HG03060 (cell line): ENCODE measurements around the gene LBH.
"Not testable (repeated sequence)": the region's sequence is repeated elsewhere in the genome, so short reads cannot be mapped to it uniquely, and the experiment has no call there.

Experiments
- ATAC-seq: cut with Tn5 transposase; IDR thresholded peaks from one replicate; pipeline ENCODE4 v1.9.1; 2021; ENCODE audit warnings: low read depth, moderate number of reproducible peaks; ENCODE audit not compliant: unreplicated experiment

The LBH gene

DNA sequence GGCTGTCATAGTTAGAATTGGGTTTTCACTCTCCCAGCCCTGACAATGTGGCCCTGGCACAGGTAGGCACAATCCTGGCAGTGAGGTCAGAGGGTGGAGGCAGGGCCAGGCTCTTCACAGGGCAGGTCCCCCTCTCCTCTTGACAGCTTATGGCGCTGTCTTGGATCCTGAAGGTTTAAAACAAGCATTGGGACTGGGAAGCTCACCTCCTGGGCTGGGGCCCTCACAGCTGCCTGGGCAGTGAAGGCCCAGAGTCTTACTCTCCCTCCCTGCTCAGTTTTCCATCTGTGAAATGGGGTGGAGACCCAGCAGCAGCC, 23.3 kb downstream of the LBH start:
- no peak for ATAC-seq

DNA sequence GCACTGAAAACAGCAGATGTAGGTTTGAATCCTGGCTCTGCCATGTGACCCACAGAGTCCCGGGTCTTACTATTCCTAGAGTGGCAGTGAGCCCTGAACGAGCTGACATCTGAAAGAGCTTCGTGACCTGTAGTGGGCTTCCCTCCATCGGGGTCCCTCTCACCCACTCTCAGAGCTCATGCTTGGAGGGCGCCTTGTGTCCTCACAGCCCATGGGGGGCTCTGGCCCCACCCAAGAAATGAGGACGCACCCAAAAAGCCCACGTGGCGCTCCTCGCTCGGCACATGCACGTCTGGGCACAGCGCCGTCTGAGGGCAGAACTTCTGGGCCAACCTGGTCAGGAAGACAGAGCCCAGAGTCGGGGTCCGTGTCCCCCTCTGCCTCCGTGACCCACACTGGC, 23.7 kb downstream of the LBH start:
- no peak for ATAC-seq

DNA sequence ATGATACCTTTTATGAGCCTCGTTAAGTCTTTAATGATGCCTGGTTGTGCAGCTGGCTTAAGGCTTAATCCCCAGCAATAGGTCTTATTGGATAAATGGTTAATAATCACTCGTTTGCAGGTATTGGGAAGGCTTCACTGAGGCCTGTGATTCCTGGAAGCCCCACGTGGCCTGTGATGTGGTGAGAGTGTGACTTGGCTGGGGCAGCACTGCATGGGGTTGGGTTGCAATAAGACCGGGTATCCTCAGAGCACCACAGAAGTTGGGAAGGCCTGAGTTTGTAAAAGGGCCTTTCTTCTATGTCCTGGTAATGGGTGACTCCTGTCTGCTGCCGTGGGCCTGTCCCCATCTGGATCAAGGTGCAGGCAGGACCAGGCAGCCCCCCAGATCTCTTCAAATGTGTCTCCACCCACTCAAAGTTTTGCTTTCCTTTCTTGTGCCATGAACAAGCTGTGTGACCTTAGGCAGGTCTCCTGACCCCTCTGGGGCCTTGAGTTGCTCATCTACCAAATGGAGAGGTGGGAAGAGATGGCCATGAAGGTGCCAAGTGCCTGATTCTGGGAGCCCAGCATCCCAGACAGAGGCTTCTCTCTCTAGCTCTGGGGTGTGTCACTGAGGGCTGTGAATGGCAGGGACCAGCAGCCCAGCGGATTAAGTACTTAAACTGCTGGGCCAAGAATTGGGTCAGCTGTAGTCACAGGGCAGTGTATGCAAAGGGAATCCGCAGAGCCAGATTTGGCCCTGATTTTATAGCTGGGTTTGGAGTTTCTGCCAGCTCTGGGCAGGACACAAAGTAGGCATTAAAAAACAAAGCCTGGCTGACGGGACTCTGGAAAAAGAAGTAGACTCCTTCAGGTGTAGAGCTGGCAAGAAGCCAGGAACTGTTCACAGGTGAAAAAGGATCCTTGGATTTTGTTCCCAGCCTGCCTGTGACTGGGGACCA, 24.4 kb downstream of the LBH start:
- ATAC-seq = no peak

DNA sequence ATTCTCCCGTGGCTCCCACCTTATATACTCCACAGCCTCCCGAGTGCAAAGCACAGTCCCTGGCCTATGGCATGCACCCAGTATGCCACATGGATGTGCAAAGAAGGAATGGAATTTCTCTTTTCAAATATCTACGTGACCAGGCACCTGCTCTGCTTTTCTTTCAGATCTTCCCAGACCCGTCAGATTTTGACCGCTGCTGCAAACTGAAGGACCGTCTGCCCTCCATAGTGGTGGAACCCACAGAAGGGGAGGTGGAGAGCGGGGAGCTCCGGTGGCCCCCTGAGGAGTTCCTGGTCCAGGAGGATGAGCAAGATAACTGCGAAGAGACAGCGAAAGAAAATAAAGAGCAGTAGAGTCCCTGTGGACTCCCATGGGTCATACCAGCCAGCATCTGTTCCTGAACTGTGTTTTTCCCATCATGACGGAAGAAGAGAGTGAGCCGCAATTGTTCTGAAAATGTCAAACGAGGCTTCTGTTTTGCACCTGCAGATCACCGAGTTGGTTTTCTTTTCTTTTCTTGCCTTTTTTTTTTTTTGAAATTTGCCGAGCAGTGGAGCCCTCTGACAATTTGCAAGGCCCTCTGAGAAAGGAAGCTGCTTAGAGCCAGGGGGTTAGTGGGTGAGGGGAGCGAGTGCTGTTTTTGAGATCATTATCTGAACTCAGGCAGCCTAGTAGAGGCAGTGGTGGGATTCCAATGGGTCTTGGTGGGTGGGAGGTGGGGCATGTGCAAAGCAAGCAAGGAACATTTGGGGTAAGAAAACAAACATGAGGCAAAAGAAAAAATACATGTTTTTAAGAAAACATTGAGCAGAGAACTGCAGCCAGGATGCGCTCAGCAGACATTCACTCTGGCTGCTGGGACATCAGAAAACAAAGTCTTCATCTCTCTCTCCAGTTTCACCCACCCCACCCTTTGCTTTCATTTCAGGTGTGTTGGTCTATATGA, 26.2 kb downstream of the LBH start:
- no peak for ATAC-seq

DNA sequence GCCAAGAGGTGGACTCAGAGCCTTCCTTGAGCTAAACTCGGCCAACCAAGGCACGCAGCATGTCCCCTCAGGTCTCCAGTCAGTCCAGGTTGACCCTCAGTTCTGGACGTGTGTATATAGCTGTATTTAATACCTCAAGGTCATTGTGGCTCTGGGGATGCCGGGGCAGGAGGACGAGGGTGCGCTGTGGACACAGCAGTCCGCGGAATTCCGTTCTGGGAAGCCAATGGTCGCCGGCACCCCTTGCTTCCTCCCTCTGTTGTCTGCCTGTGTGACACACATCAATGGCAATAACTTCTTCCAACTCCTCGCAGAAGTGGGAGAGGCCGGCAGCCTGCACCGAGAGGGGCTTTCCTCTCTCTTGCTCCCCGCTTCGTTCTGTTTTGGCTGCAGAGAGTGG, 27.7 kb downstream of the LBH start:
- ATAC-seq = no peak

DNA sequence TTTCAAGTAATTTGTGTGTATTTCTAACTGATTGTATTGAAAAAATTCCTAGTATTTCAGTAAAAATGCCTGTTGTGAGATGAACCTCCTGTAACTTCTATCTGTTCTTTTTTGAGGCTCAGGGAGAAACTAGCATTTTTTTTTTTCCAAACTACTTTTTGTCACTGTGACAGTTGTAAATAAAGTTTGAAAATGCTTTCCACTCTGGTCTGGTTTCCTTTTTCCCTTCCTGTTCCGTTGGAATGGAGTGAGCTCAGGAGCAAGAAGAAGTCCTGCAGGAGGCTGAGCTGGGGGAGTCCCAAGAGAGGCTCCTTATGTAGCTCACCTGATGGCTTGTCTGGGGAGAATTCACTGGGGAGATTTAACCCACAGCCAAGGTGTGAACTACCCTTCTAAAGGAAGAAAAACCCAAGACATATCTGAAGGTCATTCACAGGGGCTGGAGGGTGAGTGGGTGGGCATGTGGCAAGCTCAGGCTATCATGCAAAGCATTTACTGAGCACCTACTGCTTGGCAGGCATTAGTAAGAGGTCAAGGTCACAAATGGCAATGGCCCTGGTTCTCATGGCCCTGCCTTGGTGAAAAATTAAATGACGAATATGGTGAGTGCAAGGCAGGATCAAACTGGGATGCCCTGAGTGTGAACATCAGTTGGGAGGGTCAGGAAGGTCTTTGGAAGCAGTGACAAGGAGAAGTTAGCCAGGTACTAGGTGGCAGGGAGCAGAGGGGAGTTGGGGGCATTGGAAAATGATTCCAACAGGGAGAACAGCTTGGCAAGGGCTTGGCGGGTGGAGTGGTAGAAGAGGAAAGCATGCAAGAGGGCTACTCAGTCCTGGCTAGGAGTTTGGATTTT, 28.7 kb downstream of the LBH start:
- no peak for ATAC-seq

DNA sequence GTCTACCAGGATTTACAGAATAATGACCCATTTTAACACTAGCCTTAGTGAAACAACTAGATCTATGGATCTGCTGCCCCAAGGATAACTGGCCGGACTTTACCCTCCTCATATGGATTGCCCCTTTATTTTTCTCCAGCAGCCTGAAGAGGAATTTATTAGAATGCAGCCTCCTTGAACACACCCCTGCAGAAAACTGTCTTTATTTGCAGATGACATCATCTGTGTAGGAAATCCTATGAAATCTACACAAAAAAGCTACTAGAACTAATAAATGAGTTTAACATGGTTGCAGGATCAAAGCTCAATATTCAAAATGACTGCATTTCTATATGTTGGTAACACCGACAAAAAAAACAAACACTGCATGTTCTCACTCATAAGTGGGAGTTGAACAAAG, 29.6 kb downstream of the LBH start:
- ATAC-seq = no peak

DNA sequence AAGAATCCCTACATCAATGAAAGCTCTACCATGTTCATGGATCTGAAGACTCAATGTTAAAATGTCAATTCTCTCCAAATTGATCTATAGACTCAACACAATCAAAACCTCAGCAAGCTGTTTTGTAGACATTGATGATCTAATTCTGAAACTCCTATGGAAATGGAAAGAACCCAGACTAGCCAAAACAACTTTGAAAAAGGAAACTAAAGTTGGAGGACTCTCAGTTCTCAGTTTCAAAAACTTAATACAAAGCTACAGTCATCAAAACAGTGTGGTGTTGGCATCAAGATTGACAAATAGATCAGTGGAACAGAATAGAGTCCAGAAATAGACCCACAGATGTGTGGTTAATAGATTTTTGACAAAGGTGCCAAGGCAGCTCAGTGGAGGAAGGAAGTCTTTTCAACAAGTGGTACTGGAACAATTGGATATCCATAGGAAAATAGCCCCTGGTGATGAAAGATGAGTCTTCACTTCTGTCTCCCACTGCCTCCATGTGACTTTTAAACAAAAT, 30.4 kb downstream of the LBH start:
- no peak for ATAC-seq

DNA sequence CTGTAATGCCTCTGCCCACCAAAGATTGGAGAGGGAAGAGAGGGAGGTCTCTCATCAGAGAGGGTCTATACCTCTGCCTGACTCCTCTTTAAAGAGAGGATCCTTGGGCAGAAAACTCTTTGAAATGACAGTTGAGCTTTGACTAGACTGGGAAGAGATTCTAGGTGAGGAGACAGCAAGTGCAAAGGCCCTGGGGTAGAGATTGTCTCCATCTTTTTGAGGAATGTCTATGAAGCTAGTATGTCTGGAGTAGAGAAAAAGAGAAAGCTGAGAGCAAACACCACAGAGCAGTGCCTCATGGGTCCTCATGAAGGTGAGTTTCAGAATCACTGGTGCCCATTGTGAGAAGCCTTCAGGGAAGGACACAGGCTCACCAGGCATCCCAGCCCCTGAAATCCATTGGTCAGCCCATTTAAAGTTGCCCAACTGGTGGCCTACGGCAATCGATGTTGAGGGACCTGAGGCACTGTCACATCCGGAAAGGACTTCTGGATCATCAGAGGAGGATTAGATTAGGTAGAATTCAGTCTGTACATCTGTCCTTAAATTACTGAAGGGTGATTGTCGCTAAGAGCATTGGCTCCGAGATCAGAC, 31.5 kb downstream of the LBH start:
- no peak for ATAC-seq

DNA sequence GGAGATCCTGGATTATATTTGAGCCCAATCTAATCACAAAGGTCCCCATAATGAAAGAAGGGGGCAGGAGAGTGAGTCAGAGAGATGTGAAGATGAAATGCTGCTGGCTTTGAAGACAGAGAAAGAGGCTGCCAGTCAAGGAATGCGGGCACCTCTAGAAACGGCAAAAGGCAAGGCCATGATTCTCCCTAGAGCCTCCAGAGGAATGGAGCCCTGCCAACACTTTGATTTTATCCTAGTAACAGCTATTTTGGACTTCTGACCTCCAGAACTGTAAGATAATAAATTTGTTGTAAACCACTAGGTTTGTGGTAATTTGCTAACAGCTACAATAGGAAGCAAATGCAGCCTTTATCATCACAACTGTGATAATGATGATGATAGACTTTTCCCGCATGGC, 32.9 kb downstream of the LBH start:
- no peak for ATAC-seq

DNA sequence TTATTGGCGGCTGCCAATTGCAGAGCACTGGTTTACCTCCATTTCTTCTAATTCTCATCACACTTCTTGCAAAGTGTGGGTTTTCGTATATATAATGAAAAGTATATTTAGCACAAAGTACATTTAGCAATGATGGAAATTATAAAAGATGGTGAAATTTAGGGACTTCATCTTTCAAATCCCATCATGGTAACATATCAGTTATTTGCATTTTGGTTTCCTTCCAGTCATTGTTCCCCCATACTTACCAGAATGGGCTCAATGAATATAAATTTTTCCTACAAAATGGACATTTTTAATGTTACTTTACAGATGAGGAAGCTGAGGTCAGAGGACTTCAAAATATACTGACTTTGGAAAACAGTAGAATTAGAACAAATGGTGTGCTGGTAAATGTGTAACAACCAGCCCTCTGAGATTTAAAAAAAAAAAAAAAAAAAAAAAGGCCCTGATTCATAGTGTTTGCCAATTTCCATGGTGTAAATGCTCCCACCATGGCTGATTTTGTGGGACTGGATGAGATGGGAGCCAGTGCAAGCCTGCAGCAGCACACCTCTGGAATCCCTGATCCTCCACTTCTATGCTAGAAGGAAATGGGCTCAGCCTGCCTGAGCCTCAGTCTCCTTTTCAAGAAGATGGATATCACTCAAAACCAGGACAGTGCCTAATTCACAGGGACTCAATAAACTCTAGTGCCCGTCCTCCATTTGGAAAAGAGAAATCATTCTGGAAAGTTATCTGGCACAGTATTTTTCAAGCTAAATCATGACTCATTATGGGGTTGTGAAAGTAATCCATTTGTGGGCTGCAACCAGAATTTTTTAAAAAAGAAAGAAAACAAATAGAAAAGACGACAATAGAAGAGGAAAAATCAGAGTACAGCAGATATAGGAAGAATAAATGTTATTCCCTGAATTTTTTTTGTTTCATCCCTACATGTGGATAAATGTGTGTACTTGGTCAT, 34.0 kb downstream of the LBH start:
- ATAC-seq = no peak

DNA sequence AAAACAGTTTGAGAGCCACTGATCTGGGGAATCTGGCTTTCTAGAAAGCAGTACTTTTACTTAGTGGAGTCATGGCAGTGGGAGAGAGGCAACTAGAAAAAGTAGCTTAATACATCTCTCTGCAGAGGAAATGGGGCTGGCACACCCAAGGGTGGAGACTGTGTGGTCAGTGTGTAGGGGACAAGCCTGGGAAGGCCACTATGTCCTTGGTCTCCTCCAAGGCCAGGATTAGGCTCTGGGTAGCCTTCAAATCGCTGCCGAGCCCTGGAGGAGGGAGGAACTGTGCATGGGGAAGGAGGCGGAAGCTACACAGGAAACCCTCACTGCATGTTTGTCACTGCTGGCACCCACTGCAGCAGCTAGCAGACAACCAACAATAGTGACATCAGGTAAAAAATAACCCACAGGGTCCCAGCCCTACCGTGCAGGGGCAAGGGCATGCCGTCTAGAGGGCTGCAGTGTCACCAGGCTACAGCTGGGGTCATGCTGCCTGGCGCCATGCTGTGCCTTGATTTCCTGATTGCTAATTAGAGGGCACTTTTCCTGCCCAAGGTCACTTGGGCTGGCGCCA, 34.8 kb downstream of the LBH start:
- ATAC-seq = no peak

DNA sequence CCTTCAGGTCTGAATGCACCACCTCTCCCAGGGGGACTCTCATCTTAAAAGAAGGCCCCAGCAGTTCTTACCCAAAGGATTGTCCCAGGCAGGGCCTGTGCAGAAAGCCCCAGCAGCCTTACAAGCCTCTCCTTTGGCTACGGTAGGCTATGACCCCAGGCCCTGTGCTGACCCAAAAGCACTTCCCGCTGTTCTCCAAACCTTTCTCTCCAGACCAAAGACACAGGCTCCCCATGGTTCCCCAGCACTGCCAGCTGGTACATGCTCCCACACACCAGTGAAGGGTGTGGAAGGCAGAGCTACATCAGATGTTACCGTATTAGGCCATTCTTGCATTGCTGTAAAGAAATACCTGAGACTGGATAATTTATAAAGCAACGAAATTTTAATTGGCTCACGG, 35.4 kb downstream of the LBH start:
- no peak for ATAC-seq

DNA sequence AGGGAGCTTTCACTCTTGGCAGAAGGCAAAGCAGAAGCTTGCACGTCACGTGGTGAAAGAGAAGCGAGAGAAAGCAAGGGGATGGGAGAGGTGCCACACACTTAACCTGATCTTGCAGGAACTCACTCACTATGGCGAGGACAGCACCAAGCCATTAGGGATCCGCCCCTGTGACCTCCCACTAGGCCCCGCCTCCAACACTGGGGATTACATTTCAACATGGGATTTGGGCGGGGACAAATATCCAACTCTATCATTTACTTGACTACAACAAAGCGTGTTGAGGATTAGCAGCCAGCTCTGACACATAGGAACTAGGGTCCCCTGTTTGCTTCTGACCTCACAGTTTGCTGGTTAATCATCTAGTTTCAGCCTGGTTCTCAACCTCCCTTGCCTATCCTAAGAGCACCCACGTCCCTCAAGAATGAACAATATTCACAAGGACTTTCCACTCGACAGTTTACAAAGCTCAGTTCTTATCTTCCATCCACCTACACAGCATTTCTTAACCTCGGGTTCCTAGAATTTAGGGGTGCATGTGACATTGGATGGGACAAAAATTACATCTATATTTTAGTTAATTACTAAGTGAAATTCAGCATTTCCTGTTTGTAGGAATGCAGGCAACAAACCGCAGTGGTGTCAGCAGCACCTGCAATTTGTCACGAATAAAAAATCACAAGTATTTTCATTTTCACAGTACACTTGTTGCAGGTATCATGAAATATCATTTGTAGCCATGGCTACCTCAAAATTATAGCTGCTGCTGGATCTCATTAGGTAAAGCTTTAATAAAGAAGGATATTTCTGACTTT, 36.0 kb downstream of the LBH start:
- ATAC-seq = no peak

DNA sequence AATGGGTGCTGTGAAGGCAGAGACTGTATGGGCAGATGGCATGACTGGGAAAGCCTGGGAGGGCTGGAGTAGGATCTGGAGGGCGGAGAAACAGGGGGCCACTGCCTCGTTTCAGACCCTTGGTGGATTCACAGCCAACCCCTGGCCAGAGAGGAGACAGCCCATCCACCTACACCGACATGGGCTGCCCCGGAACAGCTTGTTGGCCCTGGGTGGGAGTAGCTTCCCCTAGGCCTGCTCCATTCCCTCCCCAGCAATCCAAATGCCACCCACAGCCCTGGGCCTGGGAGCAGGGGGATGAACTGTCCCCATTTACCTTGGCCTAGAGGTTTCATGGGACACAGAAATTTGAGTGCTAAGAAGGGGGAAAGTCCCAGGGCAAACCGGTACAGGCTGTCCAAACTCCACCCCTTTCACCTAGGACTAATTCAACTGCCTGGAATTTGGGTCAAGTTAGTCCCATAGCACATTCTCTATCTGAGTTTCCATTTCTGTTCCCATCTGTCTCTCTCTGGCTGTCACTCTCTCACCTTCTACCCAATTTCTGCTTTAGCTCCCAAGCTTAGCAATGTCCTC, 37.0 kb downstream of the LBH start:
- ATAC-seq = no peak

DNA sequence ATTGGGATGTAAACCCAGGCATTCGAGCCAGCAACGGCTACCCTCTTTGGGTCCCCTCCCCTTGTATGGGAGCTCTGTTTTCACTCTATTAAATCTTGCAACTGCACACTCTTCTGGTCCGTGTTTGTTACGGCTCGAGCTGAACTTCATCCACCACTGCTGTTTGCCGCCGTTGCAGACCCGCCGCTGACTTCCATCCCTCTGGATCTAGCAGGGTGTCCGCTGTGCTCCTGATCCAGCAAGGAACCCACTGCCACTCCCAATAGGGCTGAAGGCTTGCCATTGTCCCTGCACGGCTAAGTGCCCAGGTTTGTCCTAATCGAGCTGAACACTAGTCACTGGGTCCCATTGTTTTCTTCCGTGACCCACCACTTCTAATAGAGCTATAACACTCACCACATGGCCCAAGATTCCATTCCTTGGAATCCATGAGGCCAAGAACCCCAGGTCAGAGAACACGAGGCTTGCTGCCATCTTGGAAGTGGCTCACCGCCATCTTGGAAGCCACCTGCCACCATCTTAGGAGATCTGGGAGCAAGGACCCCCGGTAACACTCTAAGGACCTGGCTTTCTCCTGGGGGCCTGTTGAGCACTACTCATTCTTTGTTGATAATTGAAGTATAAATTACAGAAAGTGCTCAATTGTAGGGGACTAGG, 37.9 kb downstream of the LBH start:
- ATAC-seq = not testable (repeated sequence)

DNA sequence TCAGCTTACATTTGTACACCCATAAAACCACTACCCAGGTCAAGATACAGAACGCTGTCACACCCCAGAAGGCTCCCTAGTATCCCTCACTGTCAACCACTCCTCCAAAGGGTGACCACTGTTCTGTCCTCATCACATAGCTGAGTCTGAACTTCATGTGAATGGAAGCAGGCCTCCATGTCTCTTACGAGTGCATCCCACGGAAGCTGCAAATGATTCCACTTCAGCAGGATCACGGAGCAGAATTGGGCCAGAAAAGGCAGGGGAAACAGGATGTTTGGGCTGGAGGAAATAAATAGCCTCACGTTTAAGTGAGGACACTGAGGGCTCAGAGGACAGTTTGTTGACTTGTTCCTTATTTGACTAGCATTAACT, 38.4 kb downstream of the LBH start:
- ATAC-seq = no peak
